Measurements from ENCODE around the gene ITPR2.

DNA sequence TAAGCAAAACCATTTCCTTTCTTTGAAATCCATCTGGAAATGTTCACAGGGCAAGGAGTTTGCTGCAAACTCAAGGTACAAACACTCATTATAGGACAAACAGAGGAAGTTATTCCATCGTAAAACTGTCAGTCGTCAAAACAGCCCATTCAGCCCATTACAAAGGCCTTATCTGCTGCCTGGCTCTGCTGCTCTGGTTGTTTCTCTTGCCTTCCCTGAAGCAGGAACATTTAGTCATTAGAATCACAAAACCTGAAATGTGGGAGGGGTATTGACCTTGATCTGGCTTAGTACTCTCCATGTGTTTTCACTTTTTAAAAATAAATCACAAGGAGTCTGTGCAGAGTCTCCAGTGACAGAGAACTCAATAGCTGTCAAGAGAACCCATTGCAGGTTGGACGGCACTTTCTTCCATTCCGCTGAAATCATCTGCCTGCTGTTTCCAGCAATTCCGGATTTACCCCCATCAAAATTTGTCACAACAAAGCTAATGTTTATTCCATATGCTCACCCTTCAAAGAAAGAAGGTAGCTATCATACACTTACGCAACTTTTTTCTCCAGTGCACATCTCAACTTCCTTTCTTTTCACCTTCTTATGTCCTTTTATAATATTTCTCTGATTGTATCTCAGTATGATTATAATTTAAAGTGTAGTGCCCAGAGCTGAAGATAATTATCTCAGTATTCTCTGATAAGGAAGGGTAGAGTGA is 24.6 kb upstream of the ITPR2 start:
- TF ChIP-seq, protein P1, sequence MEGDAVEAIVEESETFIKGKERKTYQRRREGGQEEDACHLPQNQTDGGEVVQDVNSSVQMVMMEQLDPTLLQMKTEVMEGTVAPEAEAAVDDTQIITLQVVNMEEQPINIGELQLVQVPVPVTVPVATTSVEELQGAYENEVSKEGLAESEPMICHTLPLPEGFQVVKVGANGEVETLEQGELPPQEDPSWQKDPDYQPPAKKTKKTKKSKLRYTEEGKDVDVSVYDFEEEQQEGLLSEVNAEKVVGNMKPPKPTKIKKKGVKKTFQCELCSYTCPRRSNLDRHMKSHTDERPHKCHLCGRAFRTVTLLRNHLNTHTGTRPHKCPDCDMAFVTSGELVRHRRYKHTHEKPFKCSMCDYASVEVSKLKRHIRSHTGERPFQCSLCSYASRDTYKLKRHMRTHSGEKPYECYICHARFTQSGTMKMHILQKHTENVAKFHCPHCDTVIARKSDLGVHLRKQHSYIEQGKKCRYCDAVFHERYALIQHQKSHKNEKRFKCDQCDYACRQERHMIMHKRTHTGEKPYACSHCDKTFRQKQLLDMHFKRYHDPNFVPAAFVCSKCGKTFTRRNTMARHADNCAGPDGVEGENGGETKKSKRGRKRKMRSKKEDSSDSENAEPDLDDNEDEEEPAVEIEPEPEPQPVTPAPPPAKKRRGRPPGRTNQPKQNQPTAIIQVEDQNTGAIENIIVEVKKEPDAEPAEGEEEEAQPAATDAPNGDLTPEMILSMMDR (IDR thresholded peaks at IDR 0.05; ENCODE audit: low read length) = no peak
- no peak for TF ChIP-seq EZH2 (IDR thresholded peaks at IDR 0.05; ENCODE audit: borderline replicate concordance, low read length)

All from OCI-LY1 (cell line).